GM12878 (cell line): ENCODE measurements around the gene SLC39A13.

Experiments used
- CBFB ChIP-seq: IDR thresholded peaks from 2 replicates; pipeline ENCODE4 v1.6.1; 2016; ENCODE audit warnings: antibody characterized with exemption, low read depth
- FOS ChIP-seq: IDR thresholded peaks from 3 replicates; pipeline ENCODE4 v1.6.1; 2011; ENCODE audit warnings: borderline replicate concordance; ENCODE audit not compliant: insufficient read length; ENCODE audit errors: extremely low read depth
- MXI1 ChIP-seq: fragments of 150-350 bp; IDR thresholded peaks from 2 replicates; pipeline ENCODE4 v1.6.1; 2011; ENCODE audit warnings: low read depth, mild to moderate bottlenecking, inconsistent platforms, low read length, improper control_type of control experiment
- NR2C1 ChIP-seq: fragments of 450-650 bp; IDR thresholded peaks from 2 replicates; pipeline ENCODE4 v1.6.1; 2017; ENCODE audit warnings: antibody characterized with exemption, mild to moderate bottlenecking, moderate library complexity
- POLR2AphosphoS5 ChIP-seq: IDR thresholded peaks from 2 replicates; pipeline ENCODE4 v1.6.1; 2011; ENCODE audit warnings: mild to moderate bottlenecking, low read length, inconsistent platforms
- TF ChIP-seq, protein P1 (sequence below), 3 experiments: IDR thresholded peaks in 2 of 3; conservative IDR thresholded peaks in 1 of 3; 2 replicates each; pipeline ENCODE4 v1.5.1; 2011; ENCODE audit warnings: low read depth in 3 of 3, low read length in 3 of 3, mild to moderate bottlenecking in 3 of 3, control low read depth in 2 of 3, moderate library complexity in 2 of 3, inconsistent platforms in 1 of 3, mixed read lengths in 1 of 3; ENCODE audit not compliant: control insufficient read depth in 2 of 3, insufficient read depth in 1 of 3; ENCODE audit errors: extremely low read depth in 1 of 3

GRCh38 chr11:47395223-47396048 is 13.0 kb upstream of the SLC39A13 start:
- TF ChIP-seq, protein P1, sequence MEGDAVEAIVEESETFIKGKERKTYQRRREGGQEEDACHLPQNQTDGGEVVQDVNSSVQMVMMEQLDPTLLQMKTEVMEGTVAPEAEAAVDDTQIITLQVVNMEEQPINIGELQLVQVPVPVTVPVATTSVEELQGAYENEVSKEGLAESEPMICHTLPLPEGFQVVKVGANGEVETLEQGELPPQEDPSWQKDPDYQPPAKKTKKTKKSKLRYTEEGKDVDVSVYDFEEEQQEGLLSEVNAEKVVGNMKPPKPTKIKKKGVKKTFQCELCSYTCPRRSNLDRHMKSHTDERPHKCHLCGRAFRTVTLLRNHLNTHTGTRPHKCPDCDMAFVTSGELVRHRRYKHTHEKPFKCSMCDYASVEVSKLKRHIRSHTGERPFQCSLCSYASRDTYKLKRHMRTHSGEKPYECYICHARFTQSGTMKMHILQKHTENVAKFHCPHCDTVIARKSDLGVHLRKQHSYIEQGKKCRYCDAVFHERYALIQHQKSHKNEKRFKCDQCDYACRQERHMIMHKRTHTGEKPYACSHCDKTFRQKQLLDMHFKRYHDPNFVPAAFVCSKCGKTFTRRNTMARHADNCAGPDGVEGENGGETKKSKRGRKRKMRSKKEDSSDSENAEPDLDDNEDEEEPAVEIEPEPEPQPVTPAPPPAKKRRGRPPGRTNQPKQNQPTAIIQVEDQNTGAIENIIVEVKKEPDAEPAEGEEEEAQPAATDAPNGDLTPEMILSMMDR (IDR thresholded peaks at IDR 0.05 in 2 of 3, conservative IDR thresholded peaks at IDR 0.05 in 1 of 3; ENCODE audit: control insufficient read depth in 2 of 3, extremely low read depth in 1 of 3, insufficient read depth in 1 of 3, low read depth in 3 of 3, low read length in 3 of 3) = no peak
- no peak for TF ChIP-seq FOS
- TF ChIP-seq POLR2AphosphoS5 = no peak
- no peak for TF ChIP-seq NR2C1
- no peak for TF ChIP-seq MXI1
- TF ChIP-seq CBFB = no peak
